HepG2 (cell line): ENCODE measurements around the gene FLT3LG. TPM values are rescaled to one million over a fixed set of nuclear protein-coding genes. Genes with fewer than 3 reads are reported as not detected.
A peak's percentile ranks its signal among the peaks of the same experiment; 100 is the strongest.

Experiments used
- CCAR2 ChIP-seq: fragments of 200-400 bp; formaldehyde crosslinking; optimal IDR thresholded peaks from 2 replicates; pipeline ENCODE3; 2018; ENCODE audit warnings: low read depth, mild to moderate bottlenecking, low read length, moderate library complexity
- CHCHD3 ChIP-seq: sonication (generic); formaldehyde crosslinking; IDR thresholded peaks from 2 replicates; pipeline ENCODE4 v1.8.0; 2022; ENCODE audit warnings: mild to moderate bottlenecking, missing genetic modification reagents, moderate library complexity
- HDAC1 ChIP-seq: sonication (generic); formaldehyde crosslinking; IDR thresholded peaks from 2 replicates; pipeline ENCODE4 v1.5.1; 2020; ENCODE audit warnings: mild to moderate bottlenecking, missing genetic modification reagents
- HHEX ChIP-seq: IDR thresholded peaks from 2 replicates; pipeline ENCODE4 v1.6.1; 2016; ENCODE audit warnings: control low read depth
- ISX ChIP-seq: sonication (generic); formaldehyde crosslinking; conservative IDR thresholded peaks from 2 replicates; pipeline ENCODE4 v1.5.0; 2020; ENCODE audit warnings: missing genetic modification reagents
- LBX2 ChIP-seq: sonication (generic); formaldehyde crosslinking; IDR thresholded peaks from 2 replicates; pipeline ENCODE4 v1.5.0; 2020; ENCODE audit warnings: missing genetic modification reagents, mild to moderate bottlenecking, borderline replicate concordance
- PCBP2 ChIP-seq: fragments of 200-400 bp; formaldehyde crosslinking; optimal IDR thresholded peaks from 2 replicates; pipeline ENCODE3; 2018; ENCODE audit warnings: low read length, low read depth; ENCODE audit not compliant: poor library complexity, severe bottlenecking
- REL ChIP-seq: sonication (generic); formaldehyde crosslinking; conservative IDR thresholded peaks from 2 replicates; pipeline ENCODE4 v1.8.0; 2022; ENCODE audit warnings: mild to moderate bottlenecking, missing genetic modification reagents, moderate library complexity
- TFDP2 ChIP-seq: sonication (generic); formaldehyde crosslinking; IDR thresholded peaks from 2 replicates; pipeline ENCODE4 v1.4.0; 2020; ENCODE audit warnings: missing genetic modification reagents
- TMF1 ChIP-seq: sonication (generic); formaldehyde crosslinking; IDR thresholded peaks from 2 replicates; pipeline ENCODE4 v1.8.1; 2022; ENCODE audit warnings: low read depth, missing genetic modification reagents
- ZBTB7A ChIP-seq: sonication (generic); formaldehyde crosslinking; IDR thresholded peaks from 2 replicates; pipeline ENCODE4 v1.8.0; 2022; ENCODE audit warnings: mild to moderate bottlenecking, missing genetic modification reagents
- ZNF296 ChIP-seq: sonication (generic); formaldehyde crosslinking; conservative IDR thresholded peaks from 2 replicates; pipeline ENCODE4 v1.5.0; 2020; ENCODE audit warnings: mild to moderate bottlenecking, missing genetic modification reagents
- ZNF343 ChIP-seq: sonication (generic); formaldehyde crosslinking; IDR thresholded peaks from 2 replicates; pipeline ENCODE4 v1.4.0; 2020; ENCODE audit warnings: mild to moderate bottlenecking, missing genetic modification reagents
- ZNF446 ChIP-seq: sonication (generic); formaldehyde crosslinking; IDR thresholded peaks from 2 replicates; pipeline ENCODE4 v1.5.0; 2020; ENCODE audit warnings: mild to moderate bottlenecking, missing genetic modification reagents
- ZNF558 ChIP-seq: sonication (generic); formaldehyde crosslinking; IDR thresholded peaks from 2 replicates; pipeline ENCODE4 v1.9.0; 2022; ENCODE audit warnings: mild to moderate bottlenecking, missing genetic modification reagents, borderline replicate concordance
- ZNF75D ChIP-seq: sonication (generic); formaldehyde crosslinking; IDR thresholded peaks from 2 replicates; pipeline ENCODE4 v1.8.1; 2023; ENCODE audit warnings: missing genetic modification reagents, mild to moderate bottlenecking, borderline replicate concordance
- polyA plus RNA-seq, 8 experiments: library from polyadenylated mRNA; depleted of rRNA in 3 of 8; stranded (reverse) in 7 of 8; unstranded in 1 of 8; fragments of >200 nt; fragmentation: Illumina TruSeq in 4 of 8; extraction: Trizol in 4 of 8; gene quantifications; 2 replicates each; pipeline versions ENCODE4 v1.2.1 to v1.2.3, GENCODE V29; 2011 to 2016; ENCODE audit warnings: low read depth in 4 of 8, missing spikeins in 1 of 8, mixed read lengths in 1 of 8; ENCODE audit not compliant: insufficient read depth in 1 of 8
- total RNA-seq, 5 experiments: library from RNA; depleted of rRNA; stranded (reverse); fragments of >200 nt; fragmentation: Illumina TruSeq; extraction: Trizol; gene quantifications; 2 replicates each; pipeline ENCODE4 v1.2.3, GENCODE V29; 2016; ENCODE audit warnings: low read depth in 1 of 5
- TF ChIP-seq, protein P1 (sequence below): sonication (generic); formaldehyde crosslinking; IDR thresholded peaks from 2 replicates; pipeline ENCODE4 v1.4.0; 2020; ENCODE audit warnings: missing genetic modification reagents
- TF ChIP-seq, protein P2 (sequence below): sonication (generic); formaldehyde crosslinking; IDR thresholded peaks from 2 replicates; pipeline ENCODE4 v1.4.0; 2020; ENCODE audit warnings: missing genetic modification reagents
- TF ChIP-seq, protein P3 (sequence below): IDR thresholded peaks from 2 replicates; pipeline ENCODE4 v1.6.1; 2016
- TF ChIP-seq, protein P4 (sequence below): sonication (generic); formaldehyde crosslinking; IDR thresholded peaks from 2 replicates; pipeline ENCODE4 v1.8.0; 2022; ENCODE audit warnings: mild to moderate bottlenecking, missing genetic modification reagents, moderate library complexity

Gene FLT3LG
- total and polyA plus RNA-seq, 2 of the 13 experiments (the other 11 are each of a cell fraction or from before 2014, with no cell fraction given) = 1.5 to 2.6 TPM

GRCh38 chr19:49453013-49453756 lies 20.8 kb upstream of the FLT3LG start, which contains the start of gene ALDH16A1 (continued):
- TF ChIP-seq ZBTB7A (no peak), TFDP2 (peak; percentile 92), LBX2 (CRISPR knock-in tag) (0 out of 2 replicates have a peak, but pooled peaks have one; percentile 24), ZNF343 (CRISPR knock-in tag) (no peak), CHCHD3 (no peak), ZNF446 (no peak), TMF1 (no peak), ISX (CRISPR knock-in tag) (no peak), ZNF558 (CRISPR knock-in tag) (no peak; the same call in 1 of the 2 replicates), ZNF75D (no peak), HDAC1 (CRISPR knock-in tag) (no peak), ZNF296 (no peak), REL (CRISPR knock-in tag) (no peak), CCAR2 (no peak), HHEX (CRISPR knock-in tag) (no peak), PCBP2 (no peak)
- TF ChIP-seq, protein P1, sequence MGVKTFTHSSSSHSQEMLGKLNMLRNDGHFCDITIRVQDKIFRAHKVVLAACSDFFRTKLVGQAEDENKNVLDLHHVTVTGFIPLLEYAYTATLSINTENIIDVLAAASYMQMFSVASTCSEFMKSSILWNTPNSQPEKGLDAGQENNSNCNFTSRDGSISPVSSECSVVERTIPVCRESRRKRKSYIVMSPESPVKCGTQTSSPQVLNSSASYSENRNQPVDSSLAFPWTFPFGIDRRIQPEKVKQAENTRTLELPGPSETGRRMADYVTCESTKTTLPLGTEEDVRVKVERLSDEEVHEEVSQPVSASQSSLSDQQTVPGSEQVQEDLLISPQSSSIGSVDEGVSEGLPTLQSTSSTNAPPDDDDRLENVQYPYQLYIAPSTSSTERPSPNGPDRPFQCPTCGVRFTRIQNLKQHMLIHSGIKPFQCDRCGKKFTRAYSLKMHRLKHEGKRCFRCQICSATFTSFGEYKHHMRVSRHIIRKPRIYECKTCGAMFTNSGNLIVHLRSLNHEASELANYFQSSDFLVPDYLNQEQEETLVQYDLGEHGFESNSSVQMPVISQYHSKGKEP (CRISPR knock-in tag) = no peak
- TF ChIP-seq, protein P2, sequence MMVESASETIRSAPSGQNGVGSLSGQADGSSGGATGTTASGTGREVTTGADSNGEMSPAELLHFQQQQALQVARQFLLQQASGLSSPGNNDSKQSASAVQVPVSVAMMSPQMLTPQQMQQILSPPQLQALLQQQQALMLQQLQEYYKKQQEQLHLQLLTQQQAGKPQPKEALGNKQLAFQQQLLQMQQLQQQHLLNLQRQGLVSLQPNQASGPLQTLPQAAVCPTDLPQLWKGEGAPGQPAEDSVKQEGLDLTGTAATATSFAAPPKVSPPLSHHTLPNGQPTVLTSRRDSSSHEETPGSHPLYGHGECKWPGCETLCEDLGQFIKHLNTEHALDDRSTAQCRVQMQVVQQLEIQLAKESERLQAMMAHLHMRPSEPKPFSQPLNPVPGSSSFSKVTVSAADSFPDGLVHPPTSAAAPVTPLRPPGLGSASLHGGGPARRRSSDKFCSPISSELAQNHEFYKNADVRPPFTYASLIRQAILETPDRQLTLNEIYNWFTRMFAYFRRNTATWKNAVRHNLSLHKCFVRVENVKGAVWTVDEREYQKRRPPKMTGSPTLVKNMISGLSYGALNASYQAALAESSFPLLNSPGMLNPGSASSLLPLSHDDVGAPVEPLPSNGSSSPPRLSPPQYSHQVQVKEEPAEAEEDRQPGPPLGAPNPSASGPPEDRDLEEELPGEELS = no peak
- TF ChIP-seq, protein P3, sequence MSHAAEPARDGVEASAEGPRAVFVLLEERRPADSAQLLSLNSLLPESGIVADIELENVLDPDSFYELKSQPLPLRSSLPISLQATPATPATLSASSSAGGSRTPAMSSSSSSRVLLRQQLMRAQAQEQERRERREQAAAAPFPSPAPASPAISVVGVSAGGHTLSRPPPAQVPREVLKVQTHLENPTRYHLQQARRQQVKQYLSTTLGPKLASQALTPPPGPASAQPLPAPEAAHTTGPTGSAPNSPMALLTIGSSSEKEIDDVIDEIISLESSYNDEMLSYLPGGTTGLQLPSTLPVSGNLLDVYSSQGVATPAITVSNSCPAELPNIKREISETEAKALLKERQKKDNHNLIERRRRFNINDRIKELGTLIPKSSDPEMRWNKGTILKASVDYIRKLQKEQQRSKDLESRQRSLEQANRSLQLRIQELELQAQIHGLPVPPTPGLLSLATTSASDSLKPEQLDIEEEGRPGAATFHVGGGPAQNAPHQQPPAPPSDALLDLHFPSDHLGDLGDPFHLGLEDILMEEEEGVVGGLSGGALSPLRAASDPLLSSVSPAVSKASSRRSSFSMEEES (CRISPR knock-in tag) = peak; percentile 36; the same call in 1 of the 2 replicates
- TF ChIP-seq, protein P4, sequence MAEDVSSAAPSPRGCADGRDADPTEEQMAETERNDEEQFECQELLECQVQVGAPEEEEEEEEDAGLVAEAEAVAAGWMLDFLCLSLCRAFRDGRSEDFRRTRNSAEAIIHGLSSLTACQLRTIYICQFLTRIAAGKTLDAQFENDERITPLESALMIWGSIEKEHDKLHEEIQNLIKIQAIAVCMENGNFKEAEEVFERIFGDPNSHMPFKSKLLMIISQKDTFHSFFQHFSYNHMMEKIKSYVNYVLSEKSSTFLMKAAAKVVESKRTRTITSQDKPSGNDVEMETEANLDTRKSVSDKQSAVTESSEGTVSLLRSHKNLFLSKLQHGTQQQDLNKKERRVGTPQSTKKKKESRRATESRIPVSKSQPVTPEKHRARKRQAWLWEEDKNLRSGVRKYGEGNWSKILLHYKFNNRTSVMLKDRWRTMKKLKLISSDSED (CRISPR knock-in tag) = no peak
